ENCODE measurements around the gene CDC5L.

CDC5L gene

DNA sequence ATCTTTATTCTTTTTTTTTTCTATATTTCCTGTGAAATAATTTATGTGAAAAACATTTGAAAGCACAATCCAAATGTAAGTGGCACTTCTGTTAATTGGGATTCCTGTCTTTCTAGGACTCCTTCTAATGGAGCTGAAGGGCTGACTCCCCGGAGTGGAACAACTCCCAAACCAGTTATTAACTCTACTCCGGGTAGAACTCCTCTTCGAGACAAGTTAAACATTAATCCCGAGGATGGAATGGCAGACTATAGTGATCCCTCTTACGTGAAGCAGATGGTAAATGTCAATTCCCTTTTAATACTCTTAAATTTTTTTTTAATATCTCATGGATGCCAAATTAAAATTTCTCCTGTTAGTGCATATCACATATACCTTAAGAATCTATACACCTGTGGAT is 35.0 kb downstream of the CDC5L start:
- TF ChIP-seq, protein P1, sequence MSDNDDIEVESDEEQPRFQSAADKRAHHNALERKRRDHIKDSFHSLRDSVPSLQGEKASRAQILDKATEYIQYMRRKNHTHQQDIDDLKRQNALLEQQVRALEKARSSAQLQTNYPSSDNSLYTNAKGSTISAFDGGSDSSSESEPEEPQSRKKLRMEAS (IDR thresholded peaks at IDR 0.05; ENCODE audit: low read depth, low read length), result no peak
- TF ChIP-seq MYC (IDR thresholded peaks at IDR 0.05; ENCODE audit: low read depth, low read length) (no peak), POLR2A (IDR thresholded peaks at IDR 0.05; ENCODE audit: extremely low read depth, insufficient read length) (no peak)
- TF ChIP-seq, protein P2, sequence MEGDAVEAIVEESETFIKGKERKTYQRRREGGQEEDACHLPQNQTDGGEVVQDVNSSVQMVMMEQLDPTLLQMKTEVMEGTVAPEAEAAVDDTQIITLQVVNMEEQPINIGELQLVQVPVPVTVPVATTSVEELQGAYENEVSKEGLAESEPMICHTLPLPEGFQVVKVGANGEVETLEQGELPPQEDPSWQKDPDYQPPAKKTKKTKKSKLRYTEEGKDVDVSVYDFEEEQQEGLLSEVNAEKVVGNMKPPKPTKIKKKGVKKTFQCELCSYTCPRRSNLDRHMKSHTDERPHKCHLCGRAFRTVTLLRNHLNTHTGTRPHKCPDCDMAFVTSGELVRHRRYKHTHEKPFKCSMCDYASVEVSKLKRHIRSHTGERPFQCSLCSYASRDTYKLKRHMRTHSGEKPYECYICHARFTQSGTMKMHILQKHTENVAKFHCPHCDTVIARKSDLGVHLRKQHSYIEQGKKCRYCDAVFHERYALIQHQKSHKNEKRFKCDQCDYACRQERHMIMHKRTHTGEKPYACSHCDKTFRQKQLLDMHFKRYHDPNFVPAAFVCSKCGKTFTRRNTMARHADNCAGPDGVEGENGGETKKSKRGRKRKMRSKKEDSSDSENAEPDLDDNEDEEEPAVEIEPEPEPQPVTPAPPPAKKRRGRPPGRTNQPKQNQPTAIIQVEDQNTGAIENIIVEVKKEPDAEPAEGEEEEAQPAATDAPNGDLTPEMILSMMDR (IDR thresholded peaks at IDR 0.05; ENCODE audit: low read depth, low read length), result no peak
- H3K4me3 ChIP-seq (ENCODE audit: low read depth, low read length), result no peak overlapping the region
- no peak for DNase-seq (ENCODE audit: low read depth)

DNA sequence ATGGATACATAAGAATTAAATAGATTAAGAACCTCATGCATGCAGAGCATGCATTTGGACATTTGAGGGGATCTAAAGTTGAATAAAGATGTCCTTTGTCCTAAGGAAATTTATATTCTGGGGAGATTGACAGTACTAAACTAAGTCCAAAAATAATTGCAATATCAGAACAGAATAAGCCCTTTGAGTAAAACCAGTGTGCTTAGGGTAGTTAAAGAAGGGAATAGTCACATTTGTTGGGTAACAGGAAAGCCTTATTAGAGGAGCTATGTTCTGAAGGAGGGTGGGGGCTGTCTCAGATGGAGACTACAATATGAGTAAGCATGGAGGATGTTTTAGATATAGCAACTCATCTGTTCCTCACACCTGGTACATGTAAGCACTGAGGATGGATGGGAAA is 35.8 kb downstream of the CDC5L start:
- TF ChIP-seq MYC (IDR thresholded peaks at IDR 0.05; ENCODE audit: low read depth, low read length) (no peak), POLR2A (IDR thresholded peaks at IDR 0.05; ENCODE audit: extremely low read depth, insufficient read length) (no peak)
- TF ChIP-seq, protein P1 (IDR thresholded peaks at IDR 0.05; ENCODE audit: low read depth, low read length), result no peak
- TF ChIP-seq, protein P2 (IDR thresholded peaks at IDR 0.05; ENCODE audit: low read depth, low read length), result no peak
- DNase-seq (ENCODE audit: low read depth), result no peak
- no peak overlapping the region for H3K4me3 ChIP-seq (ENCODE audit: low read depth, low read length)

DNA sequence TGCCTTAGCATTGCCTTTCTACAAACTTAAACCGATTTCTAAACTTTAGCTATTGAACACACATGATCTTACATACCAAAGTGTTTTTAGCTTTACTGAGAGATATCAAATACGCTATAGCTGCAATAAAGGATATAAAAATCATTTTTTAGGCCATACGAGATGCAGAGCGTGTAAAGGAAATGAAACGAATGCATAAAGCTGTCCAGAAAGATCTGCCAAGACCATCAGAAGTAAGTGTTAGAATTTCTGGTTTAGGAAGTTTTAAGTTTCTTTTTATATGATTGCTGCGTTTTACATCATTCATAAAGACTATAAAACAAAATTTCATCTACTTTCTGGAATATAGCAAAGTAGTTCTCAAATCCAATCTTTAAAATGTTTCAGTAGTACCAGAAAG is 38.4 kb downstream of the CDC5L start:
- H3K4me3 ChIP-seq (ENCODE audit: low read depth, low read length), result no peak overlapping the region
- no peak for TF ChIP-seq MYC (IDR thresholded peaks at IDR 0.05; ENCODE audit: low read depth, low read length)
- TF ChIP-seq, protein P2 (IDR thresholded peaks at IDR 0.05; ENCODE audit: low read depth, low read length), result no peak
- TF ChIP-seq, protein P1 (IDR thresholded peaks at IDR 0.05; ENCODE audit: low read depth, low read length), result no peak
- TF ChIP-seq POLR2A (IDR thresholded peaks at IDR 0.05; ENCODE audit: extremely low read depth, insufficient read length), result no peak

DNA sequence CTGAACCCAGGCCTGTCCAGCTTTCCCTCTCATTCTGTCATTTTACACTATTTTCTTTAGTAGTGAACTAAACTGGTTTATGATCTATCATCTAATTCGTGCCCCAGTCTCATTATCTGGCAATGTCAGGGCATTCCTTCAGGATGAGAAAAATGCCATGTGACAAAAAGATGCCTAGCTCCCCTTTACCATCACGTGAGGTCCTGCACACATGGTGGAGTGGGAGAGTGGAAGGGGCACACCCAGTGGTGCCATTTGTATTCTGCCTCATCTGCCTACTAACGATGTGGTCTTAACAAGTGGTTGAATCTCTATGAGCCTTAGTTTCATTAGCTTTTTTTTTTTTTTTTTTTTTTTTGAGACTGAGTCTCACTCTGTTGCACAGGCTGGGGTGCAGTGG is 41.2 kb downstream of the CDC5L start:
- no peak overlapping the region for H3K4me3 ChIP-seq (ENCODE audit: low read depth, low read length)
- TF ChIP-seq POLR2A (IDR thresholded peaks at IDR 0.05; ENCODE audit: extremely low read depth, insufficient read length), result no peak
- TF ChIP-seq, protein P1 (IDR thresholded peaks at IDR 0.05; ENCODE audit: low read depth, low read length), result no peak
- TF ChIP-seq, protein P2 (IDR thresholded peaks at IDR 0.05; ENCODE audit: low read depth, low read length), result no peak
- no peak for TF ChIP-seq MYC (IDR thresholded peaks at IDR 0.05; ENCODE audit: low read depth, low read length)
- DNase-seq (ENCODE audit: low read depth), result no peak

More for the DNA sequence above, 38.4 kb downstream of the CDC5L start:
- no peak for DNase-seq (ENCODE audit: low read depth)

DNA sequence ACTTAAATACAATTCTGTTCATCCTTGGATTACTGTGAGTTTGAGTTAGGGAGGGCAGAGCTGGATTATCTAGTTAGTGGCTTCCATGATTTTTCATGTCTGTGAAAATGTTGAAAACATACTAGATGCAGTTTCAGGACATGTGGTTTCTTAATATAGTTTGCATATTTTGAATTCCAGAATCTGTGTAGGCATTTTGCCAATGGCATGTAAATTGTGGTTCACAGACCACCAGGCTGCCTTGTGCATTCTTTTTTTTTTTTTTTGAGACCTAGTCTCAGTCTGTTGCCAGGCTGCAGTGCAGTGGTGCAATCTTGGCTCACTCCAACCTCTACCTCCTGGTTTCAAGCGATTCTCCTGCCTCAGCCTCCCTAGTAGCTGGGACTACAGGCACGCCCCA is 42.8 kb downstream of the CDC5L start:
- no peak overlapping the region for H3K4me3 ChIP-seq (ENCODE audit: low read depth, low read length)
- TF ChIP-seq, protein P2 (IDR thresholded peaks at IDR 0.05; ENCODE audit: low read depth, low read length), result no peak
- no peak for TF ChIP-seq POLR2A (IDR thresholded peaks at IDR 0.05; ENCODE audit: extremely low read depth, insufficient read length)
- no peak for TF ChIP-seq MYC (IDR thresholded peaks at IDR 0.05; ENCODE audit: low read depth, low read length)
- TF ChIP-seq, protein P1 (IDR thresholded peaks at IDR 0.05; ENCODE audit: low read depth, low read length), result no peak
- DNase-seq (ENCODE audit: low read depth), result no peak
